Epithelial cell of esophagus (primary cell): Measurements from ENCODE around the gene PRKACB.
A peak's percentile ranks its signal among the peaks of the same experiment; 100 is the strongest.
"Not testable (repeated sequence)": the region's sequence is repeated elsewhere in the genome, so short reads cannot be mapped to it uniquely, and the experiment has no call there.

Experiments used
- DNase-seq: peaks from one replicate; pipeline ENCODE4 v3.0.0; 2010; ENCODE audit warnings: low read depth
- H3K4me3 ChIP-seq: 2 replicates; pipeline ENCODE4 v1.5.1; 2011; ENCODE audit warnings: mild to moderate bottlenecking, low read length, control low read depth
- CTCF ChIP-seq: IDR thresholded peaks from 2 replicates; pipeline ENCODE4 v1.5.1; 2011; ENCODE audit warnings: low read depth, mild to moderate bottlenecking, low read length, control low read depth, inconsistent platforms; ENCODE audit not compliant: insufficient read depth; ENCODE audit errors: missing control alignments

Gene PRKACB

GRCh38 chr1:84272401-84272800, 128.3 kb downstream of the PRKACB start:
- no peak for TF ChIP-seq CTCF
- H3K4me3 ChIP-seq = no peak overlapping the region
- peak; percentile 61 for DNase-seq

DNA sequence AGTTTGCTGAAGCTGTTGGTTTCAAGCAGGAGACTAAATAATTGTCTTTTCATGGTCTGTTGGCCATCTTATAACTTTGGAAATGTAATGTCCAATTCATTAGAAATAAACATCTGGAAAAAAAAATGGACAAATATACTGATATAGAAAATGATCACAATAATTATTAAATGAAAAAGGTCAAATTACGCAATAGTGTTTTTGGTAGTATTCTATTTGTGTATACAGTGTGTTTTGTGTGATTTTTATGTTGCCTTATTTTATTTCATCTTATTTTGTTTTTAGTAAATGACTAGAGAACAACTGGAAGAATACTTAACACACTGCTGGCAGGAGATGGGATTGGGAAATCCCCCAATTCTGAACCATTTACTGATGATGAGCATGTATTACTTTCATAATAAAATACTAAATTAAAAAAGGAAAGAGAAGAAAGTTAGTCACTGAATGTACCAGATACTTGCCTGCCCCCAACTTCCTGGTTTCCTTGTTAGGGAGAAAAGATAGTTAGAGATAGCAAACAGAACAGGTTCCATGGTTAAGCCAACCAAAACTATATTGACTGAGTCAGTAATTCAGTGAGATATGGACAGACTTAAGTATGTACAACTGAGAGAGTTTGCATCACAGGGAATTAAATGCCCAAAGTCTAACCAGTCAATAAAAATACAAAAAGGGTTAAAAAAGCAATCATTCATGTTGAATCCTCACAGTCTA, 133.4 kb downstream of the PRKACB start:
- TF ChIP-seq CTCF = no peak
- no peak for DNase-seq
- no peak overlapping the region for H3K4me3 ChIP-seq

DNA sequence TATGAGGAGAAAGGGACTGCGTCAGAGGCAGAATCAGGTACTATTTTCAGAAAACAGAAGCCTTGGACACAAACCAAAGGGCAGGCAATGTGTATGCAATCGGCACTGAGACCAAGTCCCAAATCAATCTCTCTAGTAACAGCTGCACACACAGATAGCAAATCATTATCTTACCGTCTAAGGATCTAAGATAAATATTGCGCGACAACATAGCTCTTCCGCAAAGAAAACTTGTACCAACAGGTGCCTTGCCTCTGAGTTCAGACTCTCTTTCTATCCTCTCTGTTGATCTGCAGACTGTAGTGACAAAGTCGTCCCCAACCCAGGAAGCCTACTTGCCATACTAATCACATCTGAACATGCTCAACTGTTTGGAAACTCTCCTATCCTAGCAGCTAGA, 134.8 kb downstream of the PRKACB start:
- TF ChIP-seq CTCF = no peak
- no peak for DNase-seq
- no peak overlapping the region for H3K4me3 ChIP-seq

GRCh38 chr1:84280912-84281311, 136.8 kb downstream of the PRKACB start:
- no peak overlapping the region for H3K4me3 ChIP-seq
- TF ChIP-seq CTCF = no peak
- no peak for DNase-seq

- TF ChIP-seq CTCF = no peak
- no peak overlapping the region for H3K4me3 ChIP-seq
- no peak for DNase-seq
Measured at GRCh38 chr1:84282780-84283333, 138.8 kb downstream of the PRKACB start.

DNA sequence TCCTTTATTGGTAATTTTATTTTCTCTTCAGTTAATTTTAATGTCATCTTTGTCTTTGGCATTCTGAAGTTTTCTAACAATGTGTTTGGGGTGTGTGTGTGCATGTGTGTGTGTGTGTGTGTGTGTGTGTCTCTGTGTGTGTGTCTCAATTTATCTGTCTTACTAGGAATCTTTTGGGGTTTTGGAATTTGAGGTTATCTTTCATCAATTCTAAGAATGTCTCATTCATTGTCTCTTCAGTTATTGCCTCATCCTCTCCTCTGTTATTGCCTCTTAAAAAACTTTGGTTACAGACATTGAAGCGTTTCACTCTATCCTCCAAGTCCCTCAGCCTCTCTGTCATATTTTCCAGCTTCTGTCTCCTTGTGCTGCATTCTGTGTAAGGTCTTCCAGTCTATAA, 139.3 kb downstream of the PRKACB start:
- DNase-seq = no peak
- TF ChIP-seq CTCF = no peak
- H3K4me3 ChIP-seq = no peak overlapping the region

- TF ChIP-seq CTCF = no peak
- peak; percentile 75 for DNase-seq
- H3K4me3 ChIP-seq = no peak overlapping the region
Measured at GRCh38 chr1:84286071-84286470, 142.0 kb downstream of the PRKACB start.

DNA sequence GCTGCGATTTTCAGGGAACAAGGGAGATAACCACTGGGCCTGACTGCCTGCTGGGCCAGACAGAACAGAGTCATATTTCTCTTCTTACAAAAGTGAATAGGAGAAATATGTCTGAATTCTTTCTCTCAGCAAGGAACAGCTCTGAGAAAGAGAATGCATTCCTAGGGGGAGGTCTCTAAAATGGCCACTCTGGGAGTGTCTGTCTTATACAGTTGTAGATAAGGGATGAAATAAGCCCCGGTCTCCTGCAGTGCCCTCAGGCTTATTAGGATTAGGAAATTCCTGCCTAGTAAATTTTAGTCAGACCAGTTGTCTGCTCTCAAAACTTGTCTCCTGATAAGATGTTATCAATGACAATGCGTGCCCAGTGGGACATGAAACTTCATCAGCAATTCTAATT, 143.3 kb downstream of the PRKACB start:
- DNase-seq, H3K4me3 ChIP-seq: not testable (repeated sequence)
